Neuronal stem cell (in vitro differentiated cells): ENCODE data around the gene ASCC1.

Experiments used
- DNase-seq: peaks from one replicate; pipeline ENCODE4 v3.0.0-alpha.2; 2013; ENCODE audit warnings: low spot score
- H2AFZ ChIP-seq: one replicate; pipeline ENCODE4 v1.6.1; 2013; ENCODE audit warnings: mild to moderate bottlenecking, low read length, inconsistent platforms
- H2AK5ac ChIP-seq: 2 replicates; pipeline ENCODE4 v1.6.1; 2013; ENCODE audit warnings: low read depth, mild to moderate bottlenecking, inconsistent platforms, low read length, moderate library complexity, mixed read lengths
- H2BK120ac ChIP-seq: 2 replicates; pipeline ENCODE4 v1.6.1; 2013; ENCODE audit warnings: low read depth, mild to moderate bottlenecking, inconsistent platforms, low read length, moderate library complexity, mixed read lengths
- H2BK12ac ChIP-seq: one replicate; pipeline ENCODE4 v1.6.1; 2013; ENCODE audit warnings: low read length, inconsistent platforms
- H2BK15ac ChIP-seq: 2 replicates; pipeline ENCODE4 v1.6.1; 2013; ENCODE audit warnings: mild to moderate bottlenecking, low read length, inconsistent platforms, mixed read lengths
- H2BK5ac ChIP-seq: one replicate; pipeline ENCODE4 v1.6.1; 2013; ENCODE audit warnings: inconsistent platforms, mild to moderate bottlenecking, low read length, moderate library complexity
- H3K14ac ChIP-seq: one replicate; pipeline ENCODE4 v1.6.1; 2013; ENCODE audit warnings: low read length, inconsistent platforms
- H3K18ac ChIP-seq: 2 replicates; pipeline ENCODE4 v1.6.1; 2013; ENCODE audit warnings: low read length, inconsistent platforms
- H3K23ac ChIP-seq: 2 replicates; pipeline ENCODE4 v1.6.1; 2013; ENCODE audit warnings: low read depth, mild to moderate bottlenecking, mixed read lengths, low read length, inconsistent platforms; ENCODE audit not compliant: poor library complexity
- H3K27ac ChIP-seq: replicated peaks from 3 replicates; pipeline ENCODE4 v1.5.1; 2013; ENCODE audit warnings: low read length, inconsistent platforms
- H3K27me3 ChIP-seq, 3 experiments: 2 replicates each; pipeline ENCODE4 v1.6.1; 2013; ENCODE audit warnings: low read length in 3 of 3, mild to moderate bottlenecking in 2 of 3, inconsistent platforms in 1 of 3, low read depth in 1 of 3, mixed read lengths in 1 of 3, moderate library complexity in 1 of 3; ENCODE audit not compliant: control insufficient read depth in 3 of 3, insufficient read depth in 3 of 3
- H3K36me3 ChIP-seq, 2 donors: replicated peaks in 1 of 2; 2 replicates each; pipeline ENCODE4 v1.6.1; 2013; ENCODE audit warnings: low read length in 2 of 2; ENCODE audit not compliant: control insufficient read depth in 2 of 2, insufficient read depth in 2 of 2
- H3K4ac ChIP-seq: 2 replicates; pipeline ENCODE4 v1.6.1; 2013; ENCODE audit warnings: inconsistent platforms, mild to moderate bottlenecking, low read length, moderate library complexity
- H3K4me1 ChIP-seq, 2 donors: 1 replicate in 1 of 2; 2 replicates in 1 of 2; pipeline ENCODE4 v1.6.1; 2013; ENCODE audit warnings: low read length in 2 of 2, low read depth in 1 of 2; ENCODE audit not compliant: control insufficient read depth in 2 of 2, insufficient read depth in 1 of 2
- H3K4me2 ChIP-seq: one replicate; pipeline ENCODE4 v1.6.1; 2013; ENCODE audit warnings: mild to moderate bottlenecking, low read length, inconsistent platforms; ENCODE audit not compliant: insufficient read depth, poor library complexity, severe bottlenecking
- H3K4me3 ChIP-seq, 2 donors: 2 replicates each; pipeline ENCODE4 v1.5.1; 2013; ENCODE audit warnings: low read length in 2 of 2, mild to moderate bottlenecking in 2 of 2, inconsistent platforms in 1 of 2, moderate library complexity in 1 of 2
- H3K79me1 ChIP-seq: one replicate; pipeline ENCODE4 v1.6.1; 2013; ENCODE audit warnings: low read depth, mild to moderate bottlenecking, inconsistent platforms, low read length, moderate library complexity
- H3K9ac ChIP-seq: one replicate; pipeline ENCODE4 v1.6.1; 2013; ENCODE audit warnings: mild to moderate bottlenecking, low read depth, low read length, inconsistent platforms; ENCODE audit not compliant: poor library complexity
- H3K9me3 ChIP-seq, 2 donors: replicated peaks in 1 of 2; 2 replicates each; pipeline versions ENCODE3 to v1.6.1; 2013; ENCODE audit warnings: low read length in 2 of 2, mild to moderate bottlenecking in 2 of 2, inconsistent platforms in 1 of 2, low read depth in 1 of 2, mixed read lengths in 1 of 2, moderate library complexity in 1 of 2; ENCODE audit not compliant: control insufficient read depth in 2 of 2, insufficient read depth in 1 of 2
- H4K8ac ChIP-seq: one replicate; pipeline ENCODE4 v1.6.1; 2013; ENCODE audit warnings: low read depth, mild to moderate bottlenecking, inconsistent platforms, low read length, moderate library complexity
- H4K91ac ChIP-seq: one replicate; pipeline ENCODE4 v1.6.1; 2013; ENCODE audit warnings: low read length, low read depth, mild to moderate bottlenecking, inconsistent platforms; ENCODE audit not compliant: poor library complexity
- WGBS, 2 donors: extraction: QIAGEN DNeasy Blood & Tissue Kit; methylation state at CpG; one replicate each; pipeline ENCODE4 v1.1.7; 2013; ENCODE audit warnings: missing lambda C conversion rate in 2 of 2, mixed read lengths in 1 of 2; ENCODE audit not compliant: insufficient read length in 2 of 2, insufficient replicate concordance in 1 of 2; ENCODE audit errors: extremely low coverage in 2 of 2; 5-methylcytosine and 5-hydroxymethylcytosine counted together

Gene ASCC1

DNA sequence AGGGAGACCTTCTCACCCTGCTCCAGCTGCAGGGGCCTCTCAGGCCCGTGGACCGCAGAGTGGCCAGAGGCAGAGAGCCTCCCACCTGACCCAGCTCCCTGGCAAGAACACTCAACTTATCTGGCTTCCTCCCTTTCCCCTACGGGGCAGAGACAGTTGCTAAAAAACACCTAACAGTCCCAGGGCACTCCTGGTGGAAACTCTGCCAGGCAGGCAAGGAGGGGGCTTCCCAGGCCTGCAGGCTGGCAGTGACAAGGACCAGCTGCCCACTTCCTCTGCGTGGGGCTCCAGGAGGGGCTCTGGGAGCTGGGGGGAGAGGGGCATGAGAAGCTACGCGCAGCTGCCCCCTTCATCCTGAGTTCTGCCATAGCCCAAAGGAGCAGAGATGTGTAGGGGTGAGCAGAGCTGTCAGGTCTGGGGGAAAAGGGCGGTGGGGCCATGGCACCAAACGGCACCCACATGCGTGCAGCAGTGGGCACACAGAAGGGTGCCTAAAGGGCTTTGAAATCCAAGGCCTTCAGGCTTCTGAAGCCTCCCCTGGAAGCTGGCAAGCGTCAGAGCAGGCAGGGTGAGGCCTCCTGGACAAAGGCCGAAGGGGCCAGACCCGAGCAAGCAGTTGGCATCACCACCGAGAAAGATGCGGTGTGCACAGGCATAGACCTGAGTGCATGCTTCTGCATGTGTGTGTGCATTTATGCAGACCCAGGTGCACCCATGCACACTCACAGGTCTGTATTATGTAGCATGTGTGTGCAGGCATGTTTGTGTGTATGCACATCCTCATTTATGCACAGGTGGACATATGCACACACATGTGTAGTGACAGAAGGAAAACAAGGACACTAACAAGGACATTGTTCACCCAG, 142.1 kb downstream of the ASCC1 start:
- H3K9ac ChIP-seq, result no peak overlapping the region
- peak overlapping the region; percentile 82 for H3K23ac ChIP-seq
- peak overlapping the region; percentile 66 for H2AK5ac ChIP-seq
- peaks cover 0 to 19% (median 1%) of the 10 kb centered on the region in 3 experiments for H3K27me3 ChIP-seq
- peak overlapping the region; percentile 46 for H3K4ac ChIP-seq
- H3K36me3 ChIP-seq, result no peaks in the 10 kb centered on the region
- H3K27ac ChIP-seq, result no peak overlapping the region
- no CpG with 5 or more reads among the region's 14 CpGs for WGBS, 2 donors
- peak overlapping the region; percentile 24 for H2AFZ ChIP-seq
- peaks cover 0 to 6% of the 10 kb centered on the region in 2 donors for H3K9me3 ChIP-seq
- no peak overlapping the region for H2BK5ac ChIP-seq
- peak overlapping the region; percentile 63 for H2BK15ac ChIP-seq
- no peak overlapping the region for H3K4me2 ChIP-seq
- no peak overlapping the region for H2BK12ac ChIP-seq
- DNase-seq, result no peak
- peak overlapping the region; percentile 48 for H4K8ac ChIP-seq
- no peak overlapping the region for H4K91ac ChIP-seq
- peak overlapping the region; percentile 49 for H2BK120ac ChIP-seq
- peaks cover 11 to 12% of the 10 kb centered on the region in 2 donors for H3K4me1 ChIP-seq
- H3K18ac ChIP-seq, result peak overlapping the region; percentile 80
- H3K14ac ChIP-seq, result peak overlapping the region; percentile 63
- H3K4me3 ChIP-seq, result no peak overlapping the region
- H3K79me1 ChIP-seq, result no peaks in the 10 kb centered on the region

DNA sequence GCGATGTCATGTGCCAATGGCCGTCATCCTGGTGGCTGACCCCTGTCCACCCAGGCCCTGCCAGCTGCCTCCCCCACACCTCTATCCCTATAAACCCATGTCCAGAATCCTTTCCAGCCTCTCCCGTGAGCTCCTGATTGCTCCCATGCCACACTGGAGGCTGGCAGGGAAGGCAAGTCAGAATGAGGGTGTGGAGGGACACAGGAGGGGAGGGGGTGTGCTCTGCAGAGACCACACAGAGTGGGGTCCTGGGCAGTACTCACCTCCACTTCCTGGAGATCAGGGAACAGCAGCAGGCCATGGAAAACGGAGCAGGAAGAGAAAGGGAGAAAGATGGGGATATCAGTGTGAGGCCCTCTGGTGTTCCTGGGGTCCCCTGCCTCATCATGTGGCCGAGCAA, 143.4 kb downstream of the ASCC1 start:
- DNase-seq, result no peak
- no CpG with 5 or more reads among the region's 5 CpGs for WGBS, 2 donors

DNA sequence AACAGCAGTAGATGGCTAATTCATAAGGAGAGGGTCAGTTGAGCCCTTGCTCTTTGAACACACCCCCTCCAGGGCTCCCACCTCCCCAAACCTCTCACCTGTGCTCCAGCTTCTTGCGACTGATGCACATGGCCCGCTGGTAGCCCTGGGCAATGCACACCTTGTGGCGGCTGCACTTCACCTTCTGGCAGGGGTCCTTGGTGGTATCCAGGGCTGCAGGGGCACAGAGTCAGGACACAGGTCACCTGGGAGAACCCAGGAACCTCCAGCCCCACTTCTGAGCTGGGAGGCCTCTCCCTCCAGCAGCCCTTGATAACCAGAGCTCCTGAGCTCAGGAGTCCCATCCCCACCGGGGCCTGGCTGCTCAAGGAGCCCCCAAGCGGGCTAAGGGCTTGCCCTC, 144.0 kb downstream of the ASCC1 start:
- H3K9me3 ChIP-seq, result peaks cover 0 to 6% of the 10 kb centered on the region in 2 donors
- H2AK5ac ChIP-seq, result peak overlapping the region; percentile 61
- H3K4me2 ChIP-seq, result no peak overlapping the region
- H4K91ac ChIP-seq, result no peak overlapping the region
- H2BK12ac ChIP-seq, result no peak overlapping the region
- no peak overlapping the region for H3K14ac ChIP-seq
- no CpG with 5 or more reads among the region's 5 CpGs for WGBS, 2 donors
- H4K8ac ChIP-seq, result no peak overlapping the region
- no peak overlapping the region for H2BK120ac ChIP-seq
- no peak overlapping the region for H3K9ac ChIP-seq
- no peak overlapping the region for H3K18ac ChIP-seq
- H3K4me1 ChIP-seq, result peaks cover 12 to 13% of the 10 kb centered on the region in 2 donors
- no peak overlapping the region for H2BK5ac ChIP-seq
- H3K27ac ChIP-seq, result no peak overlapping the region
- H2AFZ ChIP-seq, result no peak overlapping the region
- no peak overlapping the region for H3K4me3 ChIP-seq
- peaks cover 0 to 19% (median 2%) of the 10 kb centered on the region in 3 experiments for H3K27me3 ChIP-seq
- no peak overlapping the region for H3K23ac ChIP-seq
- no peaks in the 10 kb centered on the region for H3K36me3 ChIP-seq
- H3K79me1 ChIP-seq, result no peaks in the 10 kb centered on the region
- H2BK15ac ChIP-seq, result no peak overlapping the region
- no peak overlapping the region for H3K4ac ChIP-seq
- DNase-seq, result no peak

More for the DNA sequence above, 143.4 kb downstream of the ASCC1 start:
- Histone ChIP-seq H3K9ac (no peak overlapping the region), H3K27me3 (peaks cover 0 to 19% (median 2%) of the 10 kb centered on the region in 3 experiments), H3K9me3 (peaks cover 0 to 6% of the 10 kb centered on the region in 2 donors), H2AK5ac (peak overlapping the region; percentile 61), H3K18ac (peak overlapping the region; percentile 18), H4K91ac (no peak overlapping the region), H3K27ac (no peak overlapping the region), H2BK15ac (peak overlapping the region; percentile 1), H3K79me1 (no peaks in the 10 kb centered on the region), H2BK12ac (no peak overlapping the region), H4K8ac (no peak overlapping the region), H3K4me2 (no peak overlapping the region), H3K4me1 (peaks cover 12 to 13% of the 10 kb centered on the region in 2 donors), H3K4ac (no peak overlapping the region), H2AFZ (no peak overlapping the region), H2BK5ac (no peak overlapping the region), H2BK120ac (no peak overlapping the region), H3K14ac (no peak overlapping the region), H3K23ac (peak overlapping the region; percentile 10), H3K36me3 (no peaks in the 10 kb centered on the region), H3K4me3 (no peak overlapping the region)

GRCh38 chr10:72069751-72070526, 146.1 kb downstream of the ASCC1 start:
- Histone ChIP-seq H4K91ac (no peak overlapping the region), H3K9me3 (peaks cover 0 to 6% of the 10 kb centered on the region in 2 donors), H2BK15ac (peak overlapping the region; percentile 63), H3K4me3 (no peak overlapping the region), H3K23ac (peak overlapping the region; percentile 43), H3K27ac (no peak overlapping the region), H3K4me1 (peaks cover 12 to 13% of the 10 kb centered on the region in 2 donors), H3K27me3 (peaks cover 0 to 15% (median 2%) of the 10 kb centered on the region in 3 experiments), H4K8ac (no peak overlapping the region), H2BK5ac (no peak overlapping the region), H2AK5ac (peak overlapping the region; percentile 99), H3K18ac (peak overlapping the region; percentile 73), H3K4me2 (no peak overlapping the region), H2AFZ (peak overlapping the region; percentile 86), H3K79me1 (no peaks in the 10 kb centered on the region), H3K36me3 (no peaks in the 10 kb centered on the region), H3K9ac (peak overlapping the region; percentile 50), H2BK12ac (no peak overlapping the region), H2BK120ac (peak overlapping the region; percentile 64), H3K14ac (peak overlapping the region; percentile 72), H3K4ac (peak overlapping the region; percentile 91)
- WGBS, 2 donors, result no CpG with 5 or more reads among the region's 7 CpGs
- no peak for DNase-seq
